HG03521 (cell line): ENCODE data around the gene PCYT2.

Experiments used
- ATAC-seq: cut with Tn5 transposase; IDR thresholded peaks from one replicate; pipeline ENCODE4 v1.9.1; 2021; ENCODE audit warnings: mild to moderate bottlenecking, moderate library complexity; ENCODE audit not compliant: unreplicated experiment

The PCYT2 gene

DNA sequence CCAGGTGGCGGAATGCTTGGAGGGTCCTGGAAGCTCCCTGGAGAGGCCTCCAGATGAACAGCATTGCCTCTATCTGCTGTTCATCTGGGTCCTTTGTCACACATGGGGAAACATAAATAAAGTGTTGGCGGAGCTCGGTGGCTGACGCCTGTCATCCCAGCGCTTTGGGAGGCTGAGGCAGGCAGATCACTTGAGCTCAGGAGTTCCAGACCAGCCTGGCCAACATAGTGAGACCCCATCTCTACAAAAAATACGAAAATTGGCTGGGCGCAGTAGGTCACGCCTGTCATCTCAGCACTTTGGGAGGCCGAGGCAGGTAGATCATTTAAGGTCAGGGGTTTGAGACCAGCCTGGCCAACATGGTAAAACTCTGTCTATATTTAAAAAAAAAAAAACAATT is 33.7 kb upstream of the PCYT2 start:
- ATAC-seq: no peak

- ATAC-seq: no peak
Measured at GRCh38 chr17:81942167-81942553, 31.0 kb upstream of the PCYT2 start.

DNA sequence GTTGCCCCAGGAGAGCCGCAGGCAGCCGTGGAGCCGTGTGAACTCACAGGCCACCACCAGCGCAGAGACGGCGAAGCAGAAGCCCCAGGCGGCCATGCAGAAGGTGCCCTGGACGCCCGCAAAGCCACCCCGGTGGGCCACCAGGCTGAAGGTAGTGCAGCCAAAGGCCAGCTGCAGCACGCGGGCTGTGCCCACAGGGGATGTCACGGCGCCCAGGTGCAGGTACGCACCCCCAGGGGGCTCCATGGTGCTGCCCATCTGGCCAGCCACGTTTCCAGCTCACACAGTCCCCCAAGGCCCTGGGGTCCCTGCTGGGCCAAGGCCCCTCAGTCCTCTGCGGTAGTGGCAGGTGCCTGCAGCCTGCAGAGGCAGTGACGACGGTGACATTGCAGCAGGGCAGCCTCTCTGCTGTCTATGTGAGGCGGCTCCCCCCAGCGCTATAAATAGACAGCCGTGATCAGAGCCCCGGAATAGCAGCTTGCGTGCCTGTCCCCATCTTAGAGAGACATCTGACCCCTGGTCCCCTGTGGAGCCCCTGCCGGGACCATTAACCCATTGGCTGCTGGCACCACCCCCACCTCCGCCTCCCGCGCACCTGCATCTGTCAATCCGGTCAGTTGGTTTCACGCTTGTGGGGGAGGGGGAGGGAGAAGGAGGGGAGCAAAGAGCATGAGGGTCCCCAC is 30.4 kb upstream of the PCYT2 start:
- ATAC-seq: no peak

- ATAC-seq: no peak
Measured at GRCh38 chr17:81940538-81941483, 29.6 kb upstream of the PCYT2 start.

GRCh38 chr17:81939881-81940385 is 28.7 kb upstream of the PCYT2 start:
- ATAC-seq: no peak

DNA sequence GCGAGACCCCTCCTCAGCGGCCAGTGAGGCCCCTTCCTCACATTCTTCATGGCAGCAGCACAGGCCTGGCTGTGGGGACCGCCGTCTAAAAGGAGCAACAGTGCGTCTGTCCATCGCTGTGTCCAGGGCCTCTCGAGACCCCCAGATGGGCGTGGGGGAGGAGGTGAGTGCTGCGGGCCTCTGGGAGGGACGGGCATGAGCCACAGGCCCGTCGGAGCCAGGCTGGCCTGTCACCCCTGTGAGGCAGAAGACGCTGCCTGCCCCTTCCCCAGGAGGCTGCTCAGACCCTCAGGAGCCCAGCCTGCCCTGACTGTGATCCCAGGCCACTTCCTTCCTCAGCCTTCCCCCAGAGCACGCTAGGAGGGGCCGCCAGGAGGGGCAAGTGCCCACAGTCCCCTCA is 28.0 kb upstream of the PCYT2 start:
- ATAC-seq: no peak

- no peak for ATAC-seq
Measured at GRCh38 chr17:81935709-81936084, 24.5 kb upstream of the PCYT2 start.

DNA sequence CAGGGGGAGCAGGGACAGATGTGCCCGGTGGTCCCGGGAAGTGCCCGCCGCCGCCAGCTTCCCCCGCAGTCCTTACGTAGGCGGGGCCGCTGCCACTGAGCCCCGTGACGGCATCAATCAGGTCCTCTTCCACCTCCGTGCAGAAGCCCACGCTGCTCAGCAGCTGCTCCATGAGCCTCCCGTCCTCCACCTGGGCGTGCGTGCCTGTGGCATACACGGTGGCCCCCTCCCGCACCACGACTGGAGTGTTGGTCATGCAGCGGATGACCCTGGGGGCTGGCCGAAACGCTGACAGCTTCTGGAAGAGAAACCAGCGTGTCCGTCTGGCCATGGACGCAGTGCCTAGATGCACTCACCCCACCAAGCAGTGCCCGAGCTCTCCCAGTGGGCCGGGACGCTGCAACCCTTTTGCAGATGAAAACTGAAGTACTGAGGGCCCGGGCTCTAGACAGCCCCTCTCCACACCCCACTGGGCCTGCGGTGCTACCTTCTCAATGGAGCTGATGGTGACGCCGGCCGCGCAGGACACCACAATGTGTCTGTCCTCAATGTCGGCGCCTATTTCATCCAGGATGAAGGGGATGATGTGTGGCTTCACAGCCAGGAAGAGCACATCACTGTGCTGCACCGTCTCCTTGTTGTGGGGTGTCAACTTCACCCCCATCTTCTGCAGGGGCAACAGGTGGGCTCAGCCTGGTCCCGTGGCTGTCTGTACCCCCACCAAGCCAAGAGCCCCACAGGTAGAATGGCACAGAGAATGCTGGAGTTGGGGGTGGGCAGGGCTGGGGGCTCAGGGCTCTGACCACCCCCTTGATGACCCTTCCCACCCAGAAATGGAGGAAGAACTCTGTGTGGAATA is 23.9 kb upstream of the PCYT2 start:
- ATAC-seq: no peak

DNA sequence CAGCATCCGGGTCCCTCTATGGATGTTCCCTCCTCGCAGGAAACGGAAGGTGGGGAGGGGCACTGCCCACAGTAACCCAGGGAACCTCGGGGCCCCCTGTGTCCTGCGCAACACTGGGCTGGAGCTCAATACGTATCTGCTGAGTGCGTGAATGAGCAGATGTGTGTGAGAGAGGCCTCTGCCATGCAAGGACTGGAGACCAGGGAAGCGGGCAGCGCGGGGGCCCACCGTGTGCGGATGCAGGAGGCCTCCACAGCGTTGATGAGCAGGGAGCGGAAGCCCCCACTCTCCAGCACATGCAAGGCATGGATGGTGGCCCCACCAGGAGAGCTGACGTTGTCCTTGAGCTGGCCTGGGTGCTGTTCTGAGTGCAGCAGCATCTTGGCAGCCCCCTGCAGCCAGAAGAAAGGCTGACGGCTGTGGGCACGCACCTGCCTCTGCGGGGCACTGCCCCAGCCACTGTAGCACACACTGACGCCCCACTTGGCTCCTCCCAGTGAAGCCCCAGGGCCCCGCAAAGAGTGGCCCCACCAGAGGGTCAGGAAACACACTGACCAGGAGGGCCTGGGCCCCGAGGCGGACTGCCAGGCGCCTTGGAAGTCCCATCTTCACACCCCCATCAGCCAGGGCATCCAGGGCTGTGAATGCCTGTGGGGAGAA is 23.0 kb upstream of the PCYT2 start:
- ATAC-seq: no peak

GRCh38 chr17:81933178-81933699 is 22.0 kb upstream of the PCYT2 start:
- no peak for ATAC-seq

- ATAC-seq: no peak
Measured at GRCh38 chr17:81932333-81932983, 21.3 kb upstream of the PCYT2 start.

DNA sequence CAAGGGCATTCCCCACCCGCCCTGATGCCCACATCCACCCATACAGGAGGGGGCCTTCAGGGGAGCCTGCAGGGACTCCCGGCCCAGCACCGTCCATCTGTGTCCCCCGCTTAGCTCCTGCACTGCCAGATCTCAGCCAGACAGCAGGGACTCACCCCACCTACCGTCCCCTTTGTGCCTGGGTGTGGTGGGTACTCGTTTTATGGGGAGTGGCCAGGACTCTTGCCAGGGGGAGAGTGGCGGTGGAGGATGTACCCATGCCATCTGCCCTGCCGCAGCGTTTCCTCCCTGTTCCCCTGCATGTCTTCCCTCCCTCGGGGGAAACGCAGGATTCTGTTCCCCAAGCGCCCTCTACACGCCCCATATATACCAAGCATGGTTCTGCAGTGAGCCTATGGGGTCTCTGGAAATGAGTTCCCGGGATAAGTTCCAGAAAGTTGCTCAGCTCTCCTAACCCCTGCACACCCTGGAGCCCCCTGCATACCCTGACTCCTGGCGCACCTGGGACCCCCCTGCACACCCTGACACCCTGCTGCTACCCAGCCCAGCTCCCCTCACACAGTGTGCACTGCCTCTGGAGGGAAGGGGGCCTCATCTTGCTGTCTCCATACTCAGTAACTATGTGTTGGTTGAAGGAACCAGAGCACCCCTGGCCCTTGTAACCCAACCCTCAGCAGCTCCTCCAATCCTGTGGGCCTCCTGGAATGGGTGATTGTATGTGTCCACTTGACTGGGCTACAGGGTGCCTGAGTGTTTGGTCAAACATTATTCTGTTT is 20.5 kb upstream of the PCYT2 start:
- no peak for ATAC-seq

- ATAC-seq: no peak
Measured at GRCh38 chr17:81931189-81931556, 20.0 kb upstream of the PCYT2 start.

DNA sequence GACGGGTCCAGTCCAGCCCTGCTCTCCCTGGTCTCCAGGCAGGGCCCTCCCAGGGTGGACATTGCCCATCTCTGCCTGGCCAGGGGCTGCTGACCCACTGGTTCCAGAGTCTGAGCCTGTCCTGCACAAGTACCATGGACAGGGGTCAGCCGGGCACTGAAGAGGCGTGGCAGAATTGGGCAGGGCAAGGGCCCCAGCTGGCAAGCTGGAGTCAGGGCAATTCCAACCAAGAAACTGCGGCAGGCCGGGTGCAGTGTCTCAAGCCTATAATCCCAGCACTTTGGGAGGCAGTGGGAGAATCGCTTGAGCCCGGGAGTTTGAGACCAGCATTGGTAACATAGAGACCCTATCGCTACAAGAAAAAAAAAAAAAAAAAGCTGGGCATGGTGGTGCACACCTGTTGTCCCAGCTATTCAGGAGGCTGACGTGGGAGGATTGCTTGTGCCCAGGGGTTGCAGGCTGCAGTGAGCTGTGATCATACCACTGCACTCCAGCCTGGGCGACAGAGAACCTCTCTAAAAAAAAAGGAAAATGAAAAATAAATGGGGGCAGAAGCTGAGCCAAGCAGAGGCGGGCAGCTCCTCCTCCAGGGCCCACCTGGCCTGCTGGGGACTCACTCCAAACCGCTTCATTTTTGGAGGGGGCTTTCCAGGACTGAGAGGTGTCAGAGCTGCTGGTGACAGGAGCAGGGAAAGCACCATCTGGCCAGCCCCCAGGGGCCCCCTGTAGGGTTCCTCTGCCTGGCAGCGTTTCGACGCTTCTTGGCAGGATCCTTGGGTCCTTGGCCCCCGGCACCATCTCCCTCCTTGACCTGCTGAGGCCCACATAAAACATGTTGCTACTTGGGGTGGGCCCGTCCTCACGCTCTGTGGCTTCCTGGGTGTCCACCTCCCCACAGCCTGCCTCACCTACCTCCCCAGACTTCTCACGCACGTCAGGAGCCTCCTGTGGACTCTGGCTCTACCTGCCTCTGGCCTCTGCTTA is 19.2 kb upstream of the PCYT2 start:
- no peak for ATAC-seq

DNA sequence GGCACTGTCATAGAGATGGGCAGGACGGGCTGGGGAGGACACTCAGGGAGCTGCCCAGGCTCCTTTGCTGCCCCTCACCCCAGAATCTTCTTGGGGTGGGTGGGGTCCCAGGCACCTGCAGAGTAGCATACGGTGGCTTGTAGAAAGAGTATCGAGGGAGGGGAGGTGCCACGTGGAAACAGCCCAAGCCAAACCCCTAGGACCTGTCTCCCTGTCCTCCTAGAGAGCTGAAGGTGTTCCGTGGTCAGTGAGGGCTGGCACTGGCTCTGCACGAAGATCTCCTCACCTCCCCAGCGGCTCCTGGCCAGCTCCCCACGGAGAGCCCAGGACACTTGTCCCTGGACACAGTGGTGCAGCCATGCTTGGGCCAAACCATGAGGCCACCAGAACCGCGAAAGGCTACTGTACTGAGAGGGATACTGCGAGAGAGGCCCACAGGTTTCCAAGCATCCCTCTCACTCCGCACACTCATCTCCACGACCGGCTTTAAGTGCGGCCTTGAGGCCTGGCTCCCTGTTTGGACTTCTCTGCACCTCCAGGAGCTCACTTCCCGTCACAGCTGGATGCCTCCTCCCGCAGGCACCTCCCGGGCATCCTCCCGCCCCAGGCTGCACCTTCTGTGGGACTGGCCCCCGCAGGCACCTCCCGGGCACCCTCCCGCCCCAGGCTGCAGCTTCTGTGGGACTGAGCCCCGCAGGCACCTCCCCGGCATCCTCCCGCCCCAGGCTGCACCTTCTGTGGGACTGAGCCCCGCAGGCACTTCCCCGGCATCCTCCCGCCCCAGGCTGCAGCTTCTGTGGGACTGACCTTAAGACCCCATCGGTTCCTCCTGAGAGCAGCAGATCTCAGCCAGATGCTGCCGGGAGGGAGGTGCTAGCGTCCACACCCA is 18.3 kb upstream of the PCYT2 start:
- no peak for ATAC-seq

DNA sequence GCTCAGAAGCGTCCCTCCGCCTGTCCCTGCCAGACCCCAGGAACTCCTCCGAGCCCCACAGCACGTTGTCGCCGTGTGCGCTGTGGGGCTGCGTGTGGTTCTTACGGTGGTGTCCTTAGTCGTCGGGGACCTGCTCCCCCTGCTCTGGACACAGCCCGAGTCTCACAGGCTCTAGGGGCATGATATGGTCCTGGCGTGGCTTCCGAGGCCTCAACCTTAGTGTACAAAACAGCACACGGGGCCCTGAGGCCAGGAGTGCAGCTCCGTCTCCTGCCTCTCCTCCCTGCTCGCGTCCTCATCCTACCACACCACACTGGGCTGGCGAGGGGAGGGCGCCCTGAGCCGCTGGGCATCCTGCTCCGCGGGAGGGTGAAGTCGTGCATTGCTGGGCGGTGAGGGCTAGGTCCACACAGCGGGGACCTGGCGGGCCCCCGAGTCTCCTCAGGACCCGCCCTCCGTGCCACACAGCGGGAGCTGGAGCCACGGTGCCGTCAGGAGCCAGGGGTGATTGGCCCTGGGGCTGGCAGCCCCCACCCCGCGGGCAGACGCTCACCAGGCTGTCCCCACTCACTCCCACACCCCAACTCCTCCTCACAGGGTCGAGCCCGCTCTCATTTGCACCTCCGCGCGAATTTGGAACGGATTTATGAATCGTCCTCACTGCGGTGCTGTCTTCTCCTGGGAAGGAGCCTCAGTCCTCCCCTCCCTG is 17.5 kb upstream of the PCYT2 start:
- no peak for ATAC-seq
